Measurements from ENCODE around the gene CHN2. TPM values are rescaled to one million over a fixed set of nuclear protein-coding genes. Genes with fewer than 3 reads are reported as not detected.

The CHN2 gene
- total RNA-seq, 2 experiments from 2014 or later = 1.7 to 1.8 TPM

- POLR2A ChIA-PET = no interaction called here
- TF ChIP-seq CTCF (IDR thresholded peaks at IDR 0.05) = no peak
- ATAC-seq (no peak), DNase-seq (no peak)
- H3K27me3 Mint-ChIP-seq = no peaks in the 10 kb centered on the region
- H3K4me1 Mint-ChIP-seq (ENCODE audit: low read depth) = no peaks in the 10 kb centered on the region
- no peak overlapping the region for H3K4me3 Mint-ChIP-seq
- H3K27ac Mint-ChIP-seq = no peak overlapping the region
- no peaks in the 10 kb centered on the region for H3K9me3 Mint-ChIP-seq
- CTCF ChIA-PET = interaction anchor here (2.8 to 9.6 kb wide), 2 partner anchors 216 to 482 kb away, joined by 32 to 172 read pairs; no protein-coding TSS in a partner anchor
- intact Hi-C loops (cut with micrococcal nuclease) = loop anchor here (5.0 kb wide), 1 partner anchor 294 kb away; no protein-coding TSS in a partner anchor
- no peaks in the 10 kb centered on the region for H3K36me3 Mint-ChIP-seq (ENCODE audit: low read depth)
Measured at GRCh38 chr7:29405891-29406290, 211.3 kb downstream of the CHN2 start.

GRCh38 chr7:29406366-29406765 lies 211.8 kb downstream of the CHN2 start:
- Mint-ChIP-seq H3K4me3 (no peak overlapping the region), H3K27me3 (no peaks in the 10 kb centered on the region), H3K27ac (no peak overlapping the region), H3K4me1 (ENCODE audit: low read depth) (no peaks in the 10 kb centered on the region), H3K36me3 (ENCODE audit: low read depth) (no peaks in the 10 kb centered on the region), H3K9me3 (no peaks in the 10 kb centered on the region)
- DNase-seq (no peak), ATAC-seq (no peak)
- CTCF ChIA-PET = interaction anchor here (1.2 to 9.6 kb wide), 4 partner anchors 217 to 482 kb away, joined by 3 to 172 read pairs (median 23); no protein-coding TSS in a partner anchor
- POLR2A ChIA-PET = no interaction called here
- TF ChIP-seq CTCF (IDR thresholded peaks at IDR 0.05) = no peak
- intact Hi-C loops (cut with micrococcal nuclease) = loop anchor here (5.0 kb wide), 1 partner anchor 294 kb away; no protein-coding TSS in a partner anchor

DNA sequence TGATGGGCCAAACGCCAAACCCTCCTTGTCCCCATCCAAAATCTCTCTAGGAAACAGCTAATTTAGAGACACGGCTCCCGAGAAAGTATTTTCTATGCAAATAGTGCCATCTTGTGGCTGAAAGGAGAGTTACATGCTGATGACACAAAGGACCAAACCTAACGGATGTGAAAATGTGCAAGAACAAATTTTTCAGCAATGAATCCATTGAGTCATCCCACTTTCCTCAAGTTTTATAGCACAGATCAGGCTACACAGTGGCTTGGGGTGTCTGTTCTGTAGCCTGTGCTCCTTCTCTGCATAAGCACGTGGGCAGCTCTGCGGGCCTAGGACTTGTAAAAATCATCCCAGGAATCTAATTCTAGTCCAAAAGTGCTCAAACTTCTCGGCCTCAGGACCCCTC lies 214.3 kb downstream of the CHN2 start:
- Mint-ChIP-seq H3K9me3 (no peaks in the 10 kb centered on the region), H3K4me1 (ENCODE audit: low read depth) (no peaks in the 10 kb centered on the region), H3K36me3 (ENCODE audit: low read depth) (no peaks in the 10 kb centered on the region), H3K27me3 (no peaks in the 10 kb centered on the region), H3K27ac (no peak overlapping the region), H3K4me3 (no peak overlapping the region)
- ATAC-seq (peak; percentile 67), DNase-seq (peak; percentile 62)
- intact Hi-C loops (cut with micrococcal nuclease) = loop anchor here (2.0 to 5.0 kb wide), 3 partner anchors 216 to 486 kb away; no protein-coding TSS in a partner anchor
- peak; percentile 83 for TF ChIP-seq CTCF (IDR thresholded peaks at IDR 0.05)
- POLR2A ChIA-PET = no interaction called here
- CTCF ChIA-PET = interaction anchor here (0.7 to 9.6 kb wide), 44 partner anchors 9 to 490 kb away, joined by 3 to 172 read pairs (median 4); partner anchors contain the start of gene CHN2

GRCh38 chr7:29410996-29411395 lies 216.4 kb downstream of the CHN2 start:
- intact Hi-C loops (cut with micrococcal nuclease) = no loop called here
- H3K4me1 Mint-ChIP-seq (ENCODE audit: low read depth) = no peaks in the 10 kb centered on the region
- TF ChIP-seq CTCF (IDR thresholded peaks at IDR 0.05) = no peak
- H3K9me3 Mint-ChIP-seq = no peaks in the 10 kb centered on the region
- DNase-seq = no peak
- no peak for ATAC-seq
- no peak overlapping the region for H3K4me3 Mint-ChIP-seq
- ChIA-PET CTCF (interaction anchor here (1.4 to 9.6 kb wide), 4 partner anchors 115 to 487 kb away, joined by 3 to 172 read pairs (median 44); no protein-coding TSS in a partner anchor), POLR2A (no interaction called here)
- H3K27me3 Mint-ChIP-seq = no peaks in the 10 kb centered on the region
- no peak overlapping the region for H3K27ac Mint-ChIP-seq
- H3K36me3 Mint-ChIP-seq (ENCODE audit: low read depth) = no peaks in the 10 kb centered on the region

- TF ChIP-seq CTCF (IDR thresholded peaks at IDR 0.05) = no peak
- no peaks in the 10 kb centered on the region for H3K36me3 Mint-ChIP-seq (ENCODE audit: low read depth)
- no peak for ATAC-seq
- H3K27me3 Mint-ChIP-seq = no peaks in the 10 kb centered on the region
- H3K4me3 Mint-ChIP-seq = no peak overlapping the region
- CTCF ChIA-PET = interaction anchor here (9.6 kb wide), 1 partner anchor 489 kb away, joined by 172 read pairs; no protein-coding TSS in a partner anchor
- no peaks in the 10 kb centered on the region for H3K9me3 Mint-ChIP-seq
- H3K4me1 Mint-ChIP-seq (ENCODE audit: low read depth) = no peaks in the 10 kb centered on the region
- POLR2A ChIA-PET = no interaction called here
- no peak overlapping the region for H3K27ac Mint-ChIP-seq
- DNase-seq = no peak
- intact Hi-C loops (cut with micrococcal nuclease) = no loop called here
Measured at GRCh38 chr7:29412912-29413311, 218.3 kb downstream of the CHN2 start.

All from activated CD8-positive, alpha-beta T cell treated with anti-CD3 and anti-CD28 coated beads for 36 hours (primary cell).